NCI-H345 treated with DMSO at 0.1 percent for 48 hours (cell line): ENCODE data around the gene C8A.

Experiments used
- DNase-seq: peaks from one replicate; lab custom pipeline; 2025; ENCODE audit not compliant: unreplicated experiment; lab: John Stamatoyannopoulos, UW

C8A gene

GRCh38 chr1:56836359-56836758 lies 18.2 kb upstream of the C8A start:
- DNase-seq, result no peak

- DNase-seq, result no peak
Observed at GRCh38 chr1:56837244-56837939, 17.2 kb upstream of the C8A start.

- DNase-seq, result no peak
Observed at GRCh38 chr1:56838759-56839158, 15.8 kb upstream of the C8A start.

GRCh38 chr1:56843544-56843943 lies 11.1 kb upstream of the C8A start:
- DNase-seq, result no peak

GRCh38 chr1:56844545-56845136 lies 10.0 kb upstream of the C8A start:
- DNase-seq, result peak; percentile 51

- DNase-seq, result no peak
Observed at GRCh38 chr1:56845343-56845742, 9.3 kb upstream of the C8A start.

- DNase-seq, result no peak
Observed at GRCh38 chr1:56849750-56850149, 4.8 kb upstream of the C8A start.

GRCh38 chr1:56850411-56850810 lies 4.2 kb upstream of the C8A start:
- no peak for DNase-seq

GRCh38 chr1:56850922-56851321 lies 3.7 kb upstream of the C8A start:
- DNase-seq, result no peak

- DNase-seq, result no peak
Observed at GRCh38 chr1:56852476-56852875, 2.1 kb upstream of the C8A start.

GRCh38 chr1:56855190-56855589 lies 593 bp downstream of the C8A start:
- no peak for DNase-seq

GRCh38 chr1:56856186-56856585 lies 1.6 kb downstream of the C8A start:
- DNase-seq, result no peak

- DNase-seq, result no peak
Observed at GRCh38 chr1:56859287-56859686, 4.7 kb downstream of the C8A start.

GRCh38 chr1:56863265-56863992 lies 8.8 kb downstream of the C8A start:
- no peak for DNase-seq

GRCh38 chr1:56864430-56864829 lies 9.8 kb downstream of the C8A start:
- DNase-seq, result no peak

GRCh38 chr1:56866656-56867055 lies 12.1 kb downstream of the C8A start:
- no peak for DNase-seq

- DNase-seq, result no peak
Observed at GRCh38 chr1:56867491-56867890, 12.9 kb downstream of the C8A start.

GRCh38 chr1:56868761-56869160 lies 14.2 kb downstream of the C8A start:
- DNase-seq, result no peak

- no peak for DNase-seq
Observed at GRCh38 chr1:56872597-56872996, 18.0 kb downstream of the C8A start.

- no peak for DNase-seq
Observed at GRCh38 chr1:56873213-56873612, 18.6 kb downstream of the C8A start.

- DNase-seq, result no peak
Observed at GRCh38 chr1:56874689-56875088, 20.1 kb downstream of the C8A start.

- DNase-seq, result no peak
Observed at GRCh38 chr1:56877973-56878372, 23.4 kb downstream of the C8A start.
